Endothelial cell of umbilical vein (primary cell): ENCODE results near the gene SMURF1. TPM values are rescaled to one million over a fixed set of nuclear protein-coding genes. Genes with fewer than 3 reads are reported as not detected.

Source experiments
- BruUV-seq: library from RNA; stranded (reverse); fragments of 400-500 nt; replicated peaks from 2 replicates; lab custom pipeline; 2021; lab: Mats Ljungman, UMichigan
- CTCF ChIA-PET: fragments of 300-600, 350-600 bp; sonication (Branson Sonifier 250); formaldehyde crosslinking; loops from one replicate; lab custom pipeline; 2021; ENCODE audit warnings: antibody characterized with exemption, inconsistent platforms; lab: Charles Lee
- POLR2A ChIA-PET: fragments of 300-600, 350-600 bp; sonication (Branson Sonifier 250); formaldehyde crosslinking; loops from one replicate; lab custom pipeline; 2021; ENCODE audit warnings: antibody characterized with exemption, inconsistent platforms; lab: Charles Lee
- DNase-seq: peaks from one replicate; pipeline ENCODE4 v3.0.0-alpha.2; 2011; ENCODE audit warnings: low read depth, low spot score
- FAIRE-seq: peaks from 2 replicates; lab custom pipeline; 2011; peaks lifted over from hg19 to GRCh38; lab: Jason Lieb, UNC
- H2AFZ ChIP-seq: 2 replicates; pipeline ENCODE4 v1.6.0; 2012; ENCODE audit warnings: low read depth, low read length, control low read depth, inconsistent platforms
- H3K27ac ChIP-seq: 2 replicates; pipeline ENCODE4 v1.5.1; 2011; ENCODE audit warnings: low read depth, mild to moderate bottlenecking, control low read depth, low read length, moderate library complexity; ENCODE audit not compliant: insufficient read depth
- H3K27me3 ChIP-seq, 2 experiments: 2 replicates each; pipeline versions ENCODE4 v1.6.0 to v1.6.1; 2011; ENCODE audit warnings: low read length in 2 of 2, mixed read lengths in 1 of 2; ENCODE audit not compliant: control insufficient read depth in 2 of 2, insufficient read depth in 2 of 2
- H3K36me3 ChIP-seq, 2 experiments: 2 replicates in 1 of 2; 3 replicates in 1 of 2; pipeline ENCODE4 v1.5.1; 2011; ENCODE audit warnings: low read length in 2 of 2, mild to moderate bottlenecking in 1 of 2, moderate library complexity in 1 of 2; ENCODE audit not compliant: control insufficient read depth in 2 of 2, insufficient read depth in 2 of 2; ENCODE audit errors: extremely low read depth in 1 of 2
- H3K4me1 ChIP-seq: 3 replicates; pipeline ENCODE4 v1.5.1; 2011; ENCODE audit warnings: mild to moderate bottlenecking, low read length; ENCODE audit not compliant: control insufficient read depth, insufficient read depth; ENCODE audit errors: extremely low read depth
- H3K4me2 ChIP-seq: 2 replicates; pipeline ENCODE4 v1.6.1; 2011; ENCODE audit warnings: low read length, control low read depth, mixed read lengths; ENCODE audit not compliant: insufficient read depth
- H3K4me3 ChIP-seq, 3 experiments: fragments of 200-600 bp in 1 of 3; sonication (generic), shearing (Covaris generic) in 1 of 3; replicated peaks in 1 of 3; 2 replicates each; pipeline ENCODE4 v1.5.1; 2011 to 2016; ENCODE audit warnings: control low read depth in 3 of 3, low read length in 3 of 3, mild to moderate bottlenecking in 2 of 3, inconsistent platforms in 1 of 3, low read depth in 1 of 3, moderate library complexity in 1 of 3; ENCODE audit not compliant: insufficient read depth in 1 of 3
- H3K79me2 ChIP-seq: 2 replicates; pipeline ENCODE4 v1.6.0; 2012; ENCODE audit warnings: low read length, inconsistent platforms; ENCODE audit not compliant: control insufficient read depth, insufficient read depth
- H3K9ac ChIP-seq: replicated peaks from 2 replicates; pipeline ENCODE3; 2011; ENCODE audit warnings: low read length, control low read depth; ENCODE audit not compliant: insufficient read depth; ENCODE audit errors: extremely low read depth
- H3K9me1 ChIP-seq: replicated peaks from 3 replicates; pipeline ENCODE4 v1.6.0; 2011; ENCODE audit warnings: mild to moderate bottlenecking, low read length; ENCODE audit not compliant: control insufficient read depth, insufficient read depth; ENCODE audit errors: extremely low read depth
- H3K9me3 ChIP-seq: replicated peaks from 2 replicates; pipeline ENCODE4 v1.5.1; 2012; ENCODE audit warnings: low read length, inconsistent platforms; ENCODE audit not compliant: control insufficient read depth, insufficient read depth
- H4K20me1 ChIP-seq: replicated peaks from 2 replicates; pipeline ENCODE3; 2011; ENCODE audit warnings: mild to moderate bottlenecking, low read length; ENCODE audit not compliant: control insufficient read depth, insufficient read depth; ENCODE audit errors: extremely low read depth
- EZH2 ChIP-seq: IDR thresholded peaks from 2 replicates; pipeline ENCODE4 v1.6.1; 2012; ENCODE audit warnings: borderline replicate concordance, low read depth, mild to moderate bottlenecking, moderate library complexity, low read length, inconsistent platforms; ENCODE audit not compliant: severe bottlenecking
- FOS ChIP-seq: IDR thresholded peaks from 2 replicates; pipeline ENCODE4 v1.6.1; 2011; ENCODE audit warnings: mild to moderate bottlenecking, low read length, moderate library complexity, borderline replicate concordance; ENCODE audit not compliant: insufficient read depth
- GATA2 ChIP-seq: IDR thresholded peaks from 2 replicates; pipeline ENCODE4 v1.7.0; 2011; ENCODE audit warnings: low read depth, mild to moderate bottlenecking, moderate library complexity, mixed read lengths, low read length; ENCODE audit not compliant: insufficient read length, insufficient read depth
- JUN ChIP-seq: IDR thresholded peaks from 2 replicates; pipeline ENCODE4 v1.6.1; 2011; ENCODE audit warnings: borderline replicate concordance, low read depth; ENCODE audit not compliant: insufficient read length, insufficient read depth
- MAX ChIP-seq: IDR thresholded peaks from 2 replicates; pipeline ENCODE4 v1.6.1; 2011; ENCODE audit not compliant: insufficient read depth, insufficient read length
- MYC ChIP-seq: IDR thresholded peaks from one replicate; pipeline ENCODE4 v1.6.1; 2011; ENCODE audit warnings: mild to moderate bottlenecking, low read depth, low read length
- POLR2A ChIP-seq: IDR thresholded peaks from 2 replicates; pipeline ENCODE4 v1.6.1; 2012; ENCODE audit warnings: low read depth, mild to moderate bottlenecking, control low read depth, low read length
- POLR2AphosphoS5 ChIP-seq: IDR thresholded peaks from 2 replicates; pipeline ENCODE4 v1.6.1; 2012; ENCODE audit warnings: low read depth, mild to moderate bottlenecking, control low read depth, low read length, moderate library complexity; ENCODE audit not compliant: insufficient read depth
- dilution Hi-C: fragments of 300-500 bp; cut with MboI; formaldehyde crosslinking; loops from one replicate; pipeline ENCODE4 v1.15.0; 2019; ENCODE audit warnings: low sequenced_read_pairs; ENCODE audit not compliant: extremely low pct_ligation_motif_present
- intact Hi-C: fragments of 100-400 bp; cut with micrococcal nuclease; formaldehyde crosslinking; loops from one replicate; pipeline ENCODE4 v1.10.0; 2022
- polyA plus RNA-seq, 4 experiments: library from polyadenylated mRNA; depleted of rRNA in 3 of 4; stranded (reverse) in 3 of 4; unstranded in 1 of 4; fragments of >200 nt; gene quantifications; 2 replicates each; pipeline versions ENCODE4 v1.2.1 to v1.2.3, GENCODE V29; 2011 to 2012; ENCODE audit warnings: missing spikeins in 1 of 4
- total RNA-seq: library from RNA; stranded (reverse); gene quantifications from 2 replicates; pipeline ENCODE4 v1.2.3, GENCODE V29; 2021
- TF ChIP-seq, protein P1 (sequence below), 2 donors: IDR thresholded peaks; 1 replicate in 1 of 2; 2 replicates in 1 of 2; pipeline ENCODE4 v1.5.1; 2011; ENCODE audit warnings: low read length in 2 of 2, mild to moderate bottlenecking in 2 of 2, moderate library complexity in 2 of 2, control low read depth in 1 of 2, inconsistent platforms in 1 of 2, low read depth in 1 of 2; ENCODE audit not compliant: insufficient read depth in 1 of 2; ENCODE audit errors: extremely low read depth in 1 of 2

Gene SMURF1
- total and polyA plus RNA-seq, 2 donors (not counting 3 experiments of a cell fraction or from before 2014, with no cell fraction given), result 11.5 to 22.8 TPM

- Histone ChIP-seq H3K9ac (no peak overlapping the region), H3K27me3 (no peaks in the 10 kb centered on the region), H4K20me1 (peaks cover 8% of the 10 kb centered on the region), H3K36me3 (peaks cover 0 to 2% of the 10 kb centered on the region in 2 experiments), H3K27ac (no peak overlapping the region), H3K4me1 (peaks cover 10% of the 10 kb centered on the region), H2AFZ (no peak overlapping the region), H3K4me3 (no peak overlapping the region), H3K4me2 (no peak overlapping the region), H3K9me3 (no peaks in the 10 kb centered on the region), H3K79me2 (peaks cover 83% of the 10 kb centered on the region), H3K9me1 (no peaks in the 10 kb centered on the region)
- TF ChIP-seq, protein P1, sequence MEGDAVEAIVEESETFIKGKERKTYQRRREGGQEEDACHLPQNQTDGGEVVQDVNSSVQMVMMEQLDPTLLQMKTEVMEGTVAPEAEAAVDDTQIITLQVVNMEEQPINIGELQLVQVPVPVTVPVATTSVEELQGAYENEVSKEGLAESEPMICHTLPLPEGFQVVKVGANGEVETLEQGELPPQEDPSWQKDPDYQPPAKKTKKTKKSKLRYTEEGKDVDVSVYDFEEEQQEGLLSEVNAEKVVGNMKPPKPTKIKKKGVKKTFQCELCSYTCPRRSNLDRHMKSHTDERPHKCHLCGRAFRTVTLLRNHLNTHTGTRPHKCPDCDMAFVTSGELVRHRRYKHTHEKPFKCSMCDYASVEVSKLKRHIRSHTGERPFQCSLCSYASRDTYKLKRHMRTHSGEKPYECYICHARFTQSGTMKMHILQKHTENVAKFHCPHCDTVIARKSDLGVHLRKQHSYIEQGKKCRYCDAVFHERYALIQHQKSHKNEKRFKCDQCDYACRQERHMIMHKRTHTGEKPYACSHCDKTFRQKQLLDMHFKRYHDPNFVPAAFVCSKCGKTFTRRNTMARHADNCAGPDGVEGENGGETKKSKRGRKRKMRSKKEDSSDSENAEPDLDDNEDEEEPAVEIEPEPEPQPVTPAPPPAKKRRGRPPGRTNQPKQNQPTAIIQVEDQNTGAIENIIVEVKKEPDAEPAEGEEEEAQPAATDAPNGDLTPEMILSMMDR (IDR thresholded peaks at IDR 0.05; ENCODE audit: extremely low read depth in 1 of 2, insufficient read depth in 1 of 2, low read depth in 1 of 2, low read length in 2 of 2), result no peak
- TF ChIP-seq POLR2AphosphoS5 (no peak), EZH2 (no peak), GATA2 (no peak), MYC (no peak), POLR2A (no peak), JUN (no peak), MAX (no peak), FOS (no peak)
- POLR2A ChIA-PET, result interaction anchor here (0.7 kb wide), 1 partner anchor 22 kb away, joined by 4 read pairs; no protein-coding TSS in a partner anchor
- DNase-seq, result no peak
- no peak for FAIRE-seq
- CTCF ChIA-PET, result interaction anchor here (1.0 to 1.4 kb wide), 2 partner anchors 10 to 18 kb away, joined by 3 to 5 read pairs; no protein-coding TSS in a partner anchor
- dilution Hi-C loops, result no loop called here
- BruUV-seq, result no TSS peak
- intact Hi-C loops, result no loop called here
These were observed 23.4 kb downstream of the SMURF1 start for GRCh38 chr7:99120501-99120900.
